Muscle of back (tissue), 11 donors: Measurements from ENCODE around the gene SNX9. TPM values are rescaled to one million over a fixed set of nuclear protein-coding genes. Genes with fewer than 3 reads are reported as not detected.
"Not testable (repeated sequence)": the region's sequence is repeated elsewhere in the genome, so short reads cannot be mapped to it uniquely, and the experiment has no call there.

Source experiments
- DNase-seq, 3 donors: peaks; one replicate each; pipeline versions ENCODE4 v3.0.0 to v3.0.0-alpha.2; 2013
- polyA plus RNA-seq, 10 donors: library from polyadenylated mRNA; unstranded; fragments of 120-200 nt; gene quantifications; one replicate each; pipeline ENCODE4 v1.2.1, GENCODE V29; 2013; ENCODE audit not compliant: insufficient read length in 10 of 10

Gene SNX9
- polyA plus RNA-seq, 10 donors, result 21.4 to 30.4 (median 26.4) TPM

DNA sequence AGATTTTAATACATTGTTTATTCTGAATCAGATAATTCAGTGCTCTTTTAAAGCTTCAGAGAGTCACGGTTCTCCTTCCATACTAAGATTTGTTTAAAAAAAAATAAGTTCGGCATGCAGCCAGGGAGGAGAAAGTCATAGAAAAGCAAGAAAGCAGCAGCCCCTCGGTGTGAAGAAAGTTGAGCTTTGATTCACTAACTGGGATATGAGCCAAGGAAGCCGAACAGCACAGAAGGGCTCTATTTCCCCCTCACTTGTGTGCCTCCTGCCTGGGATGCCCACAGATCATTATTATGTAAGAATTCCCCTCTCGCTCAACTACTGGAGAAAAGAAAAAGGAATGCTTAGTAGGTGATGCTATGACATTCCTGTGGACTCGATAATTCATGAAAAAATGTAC, 89.3 kb downstream of the SNX9 start:
- DNase-seq, result peak; percentile 36 to 77 (median 44)

DNA sequence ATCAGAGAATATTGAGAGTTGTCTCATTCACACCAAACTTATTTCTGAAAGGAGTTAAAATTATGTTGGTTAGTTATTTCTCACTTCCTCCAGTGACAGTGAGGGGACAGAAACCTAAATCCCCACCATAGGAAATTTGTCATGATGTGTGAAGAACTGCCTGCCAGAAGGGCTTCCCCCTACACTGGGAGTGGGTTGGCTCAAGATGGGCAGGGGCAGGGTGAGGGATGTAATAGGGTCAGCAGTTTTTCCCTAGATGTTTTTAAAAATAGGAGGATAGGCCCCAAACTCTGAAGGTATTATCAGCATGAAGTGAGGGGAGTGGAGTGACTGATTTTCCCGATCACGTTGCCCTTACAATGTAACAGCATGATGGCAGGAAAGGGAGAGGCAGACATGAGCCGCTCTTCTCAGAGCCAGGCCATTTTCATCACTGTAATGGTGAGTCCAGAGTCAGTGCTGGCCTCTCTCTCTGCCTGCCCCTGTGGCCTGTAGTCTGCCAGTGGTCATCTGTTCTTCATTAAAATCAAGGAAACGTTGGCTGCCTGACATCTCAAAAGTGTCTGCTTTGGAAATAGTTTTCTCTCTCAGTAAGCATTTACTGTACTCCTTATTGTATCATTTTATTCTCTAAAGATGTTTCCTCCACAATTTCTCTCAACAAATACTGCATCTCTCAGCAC, 98.8 kb downstream of the SNX9 start:
- DNase-seq, result peak; percentile 60 to 93 (median 85)

DNA sequence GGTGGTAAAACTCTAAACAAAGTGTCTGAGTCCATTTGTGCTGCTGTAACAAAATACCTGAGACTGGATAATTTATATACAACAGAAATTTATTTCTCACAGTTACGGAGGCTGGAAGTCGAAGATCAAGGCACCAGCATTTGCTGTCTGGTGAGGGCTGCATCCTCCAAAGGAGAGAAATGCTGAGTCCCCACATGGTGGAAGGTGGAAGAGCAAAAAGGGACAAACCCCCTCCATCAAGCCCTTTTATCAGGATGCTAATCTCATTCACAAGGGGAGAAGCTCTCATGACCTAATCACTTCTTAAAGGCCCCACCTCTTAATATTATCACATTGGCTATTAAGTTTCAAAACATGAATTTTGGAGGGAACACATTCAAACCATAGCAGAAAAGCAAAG, 102.7 kb downstream of the SNX9 start:
- DNase-seq, result no peak

DNA sequence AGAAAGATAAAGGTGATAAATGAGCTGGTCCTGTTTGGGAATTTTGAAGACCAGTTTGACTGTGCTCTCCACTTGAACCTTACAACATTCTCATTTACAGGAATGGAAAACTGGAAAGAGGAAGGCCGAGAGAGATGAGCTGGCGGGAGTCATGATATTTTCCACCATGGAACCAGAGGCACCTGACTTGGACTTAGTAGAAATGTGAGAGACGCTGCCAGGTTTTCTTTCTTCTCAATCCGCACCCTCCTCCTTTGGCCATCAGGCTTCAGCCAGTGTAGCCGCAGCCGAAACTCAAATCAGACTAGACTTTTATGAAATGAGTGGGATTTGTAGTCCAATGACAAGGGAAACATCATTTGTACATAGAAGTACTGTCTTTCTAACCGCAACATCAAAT, 104.0 kb downstream of the SNX9 start:
- DNase-seq, result peak in 2 of 3 donors; percentile 42 to 58

DNA sequence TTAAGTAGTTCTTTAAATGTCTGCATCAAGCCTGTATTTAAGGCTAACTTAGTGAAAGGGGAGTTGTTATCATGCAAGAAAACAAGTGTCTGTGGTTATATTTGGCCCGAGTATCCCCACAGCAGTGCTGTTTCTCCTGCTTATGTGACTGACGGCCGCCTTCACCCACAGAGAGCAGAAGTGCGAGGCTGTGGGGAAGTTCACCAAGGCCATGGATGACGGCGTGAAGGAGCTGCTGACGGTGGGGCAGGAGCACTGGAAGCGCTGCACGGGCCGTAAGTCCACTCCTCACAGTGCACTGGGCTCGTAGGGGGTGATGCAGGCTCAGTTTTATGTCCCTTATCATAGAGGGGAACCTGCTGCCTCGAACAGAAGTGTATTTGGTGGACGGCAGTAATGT, 105.4 kb downstream of the SNX9 start:
- no peak for DNase-seq

DNA sequence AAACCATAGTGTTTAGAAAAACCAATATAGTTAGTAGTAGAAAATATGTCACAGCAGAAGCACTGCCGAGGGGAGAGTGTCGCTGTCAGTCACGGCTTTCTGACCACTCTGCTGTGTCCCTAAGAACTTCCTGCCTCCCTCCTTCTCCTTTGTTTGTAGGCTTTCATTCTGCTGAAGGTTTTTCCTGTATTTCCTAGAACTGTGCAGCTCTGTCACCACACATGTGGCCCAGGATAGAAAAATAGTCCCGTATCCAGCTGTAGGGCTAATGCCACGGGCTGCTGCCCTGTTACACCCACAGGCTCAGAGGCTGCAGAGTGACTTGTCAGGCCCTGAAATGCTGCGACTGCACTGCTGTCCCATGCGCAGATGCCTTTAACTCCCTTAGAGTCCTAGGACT, 106.0 kb downstream of the SNX9 start:
- DNase-seq, result no peak

DNA sequence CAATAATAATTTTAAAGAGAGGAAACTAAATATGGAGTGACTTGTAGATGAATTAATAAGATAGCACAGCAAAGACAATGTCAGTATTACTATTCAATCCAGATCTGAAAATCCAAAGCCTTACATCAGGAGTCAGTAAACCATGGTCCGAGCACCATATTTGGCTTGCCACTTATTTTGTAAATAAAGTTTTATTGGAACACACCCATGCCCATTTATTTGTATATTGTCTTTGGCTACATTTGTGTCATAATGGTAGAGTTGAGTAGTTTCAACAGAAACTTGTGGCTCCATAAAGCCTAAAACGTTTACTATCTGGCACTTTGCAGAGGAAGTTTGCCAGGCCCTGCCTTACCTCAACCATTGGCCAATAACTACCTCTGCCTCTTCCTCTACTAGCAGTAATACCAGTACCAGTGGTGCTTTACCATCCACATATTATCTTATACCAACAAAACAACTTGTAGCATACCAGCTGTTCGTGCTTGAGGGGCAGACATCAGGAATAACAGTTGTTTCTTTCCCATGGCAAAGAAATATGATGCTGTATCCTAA, 106.8 kb downstream of the SNX9 start:
- no peak for DNase-seq

DNA sequence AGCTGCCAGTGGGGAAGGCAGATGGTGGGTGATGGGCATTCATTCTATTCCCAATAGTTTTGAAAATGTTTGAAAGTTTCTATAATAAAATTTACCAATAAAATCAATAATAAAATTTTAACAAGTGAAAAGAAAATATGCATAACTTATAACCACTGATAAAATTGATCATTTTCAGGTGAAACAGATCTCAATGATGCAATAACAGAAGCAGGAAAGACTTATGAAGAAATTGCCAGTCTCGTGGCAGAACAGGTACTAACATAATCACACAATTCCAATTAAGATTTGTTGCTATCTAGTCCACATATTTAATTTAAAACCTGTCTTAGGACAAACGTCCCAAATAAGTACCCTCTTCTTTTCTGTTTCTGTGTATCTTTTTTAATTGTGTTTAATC, 112.7 kb downstream of the SNX9 start:
- no peak for DNase-seq

DNA sequence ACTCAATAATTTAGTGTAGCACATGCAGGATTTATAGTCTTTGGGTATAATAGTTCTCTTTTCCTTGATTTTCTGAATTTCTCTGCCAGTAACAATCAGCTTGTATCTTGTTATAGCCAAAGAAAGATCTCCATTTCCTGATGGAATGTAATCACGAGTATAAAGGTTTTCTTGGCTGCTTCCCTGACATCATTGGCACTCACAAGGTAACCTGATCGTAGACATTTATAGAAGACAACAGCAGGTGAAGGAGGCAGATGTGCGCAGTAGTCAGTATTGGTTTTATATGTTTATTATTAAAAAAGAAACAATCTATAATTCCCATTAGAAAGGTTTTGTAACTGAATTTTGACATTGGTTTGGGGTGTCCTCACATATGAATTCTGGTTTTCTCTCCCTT, 114.3 kb downstream of the SNX9 start:
- no peak for DNase-seq

DNA sequence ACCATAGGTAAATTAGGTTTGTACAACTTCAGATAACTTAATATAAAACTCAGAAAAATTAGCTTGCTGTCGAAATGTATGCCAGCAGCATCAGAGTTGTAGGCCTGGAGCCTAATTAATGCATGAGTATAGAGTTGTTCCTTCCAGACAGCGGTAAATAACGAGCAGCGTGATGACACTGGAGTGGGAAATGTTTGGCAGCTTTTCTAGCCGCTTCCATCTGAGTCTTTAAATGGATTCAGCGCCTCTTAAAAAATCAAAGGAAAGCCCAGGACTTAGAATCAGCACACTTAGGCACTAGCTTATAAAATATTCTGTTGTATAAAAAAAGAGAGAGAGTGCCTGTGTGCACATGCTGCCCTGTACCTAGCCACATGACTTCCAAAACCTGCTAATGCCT, 114.9 kb downstream of the SNX9 start:
- DNase-seq, result no peak

DNA sequence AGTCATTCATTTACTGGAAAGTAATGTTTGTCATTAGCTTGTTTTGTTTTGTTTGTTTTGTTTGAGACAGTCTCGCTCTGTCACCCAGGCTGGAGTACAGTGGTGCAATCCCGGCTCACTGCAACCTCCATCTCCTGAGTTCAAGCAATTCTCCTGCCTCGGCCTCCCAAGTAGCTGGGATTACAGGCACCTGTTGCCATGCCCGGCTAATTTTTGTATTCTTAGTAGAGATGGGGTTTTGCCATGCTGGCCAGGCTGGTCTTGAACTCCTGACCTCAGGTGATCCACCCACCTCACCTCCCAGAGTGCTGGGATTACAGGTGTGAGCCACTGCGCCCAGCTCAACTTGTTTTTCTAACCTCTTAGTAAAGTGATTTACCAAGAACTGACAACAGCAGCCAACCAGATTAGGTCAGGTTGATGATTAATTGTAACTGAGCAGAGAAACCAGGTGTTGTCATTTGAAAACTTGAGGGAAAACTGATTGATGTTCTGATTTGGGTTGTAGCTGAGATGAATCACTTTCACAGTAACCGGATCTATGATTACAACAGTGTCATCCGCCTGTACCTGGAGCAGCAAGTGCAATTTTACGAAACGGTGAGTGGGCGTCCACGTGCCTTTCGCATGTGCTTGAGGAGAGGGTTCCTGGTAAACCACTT, 117.5 kb downstream of the SNX9 start:
- not testable (repeated sequence) for DNase-seq

DNA sequence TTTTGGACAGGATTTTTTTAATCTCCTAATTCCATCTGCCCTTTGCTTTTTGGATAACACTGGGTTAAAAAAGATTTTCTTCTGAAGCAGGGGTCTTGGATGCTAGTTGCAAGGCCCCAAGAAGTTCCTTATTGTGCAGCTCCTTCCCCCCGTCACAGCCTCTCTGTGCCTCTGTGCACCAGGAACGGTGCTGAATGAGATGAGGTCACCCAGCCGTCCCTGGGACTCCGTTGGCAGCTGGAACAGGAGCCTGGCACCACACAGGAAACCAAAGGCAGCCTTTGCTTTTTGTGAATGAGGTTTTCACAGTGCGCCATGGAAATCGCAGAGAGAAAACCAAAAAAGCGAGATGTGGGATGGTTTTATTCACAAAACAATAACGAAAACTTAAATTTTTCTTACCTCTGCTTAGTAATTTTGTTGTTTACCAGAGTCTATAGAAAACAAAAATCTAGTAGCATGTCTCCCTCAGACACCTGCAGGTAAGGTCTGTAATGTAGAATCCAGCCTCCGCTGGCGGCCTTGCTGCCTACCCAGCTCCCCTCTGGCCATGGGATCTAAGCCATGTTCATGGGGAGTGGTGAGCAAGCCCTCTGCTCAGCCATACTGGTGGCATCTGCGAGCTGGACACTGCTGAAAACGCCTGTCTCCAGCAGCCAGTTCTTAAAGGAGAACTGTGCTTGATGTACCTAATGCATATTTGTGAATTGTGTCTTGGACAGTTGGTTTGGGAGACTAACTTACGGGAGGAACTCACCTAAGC, 118.2 kb downstream of the SNX9 start:
- no peak for DNase-seq

DNA sequence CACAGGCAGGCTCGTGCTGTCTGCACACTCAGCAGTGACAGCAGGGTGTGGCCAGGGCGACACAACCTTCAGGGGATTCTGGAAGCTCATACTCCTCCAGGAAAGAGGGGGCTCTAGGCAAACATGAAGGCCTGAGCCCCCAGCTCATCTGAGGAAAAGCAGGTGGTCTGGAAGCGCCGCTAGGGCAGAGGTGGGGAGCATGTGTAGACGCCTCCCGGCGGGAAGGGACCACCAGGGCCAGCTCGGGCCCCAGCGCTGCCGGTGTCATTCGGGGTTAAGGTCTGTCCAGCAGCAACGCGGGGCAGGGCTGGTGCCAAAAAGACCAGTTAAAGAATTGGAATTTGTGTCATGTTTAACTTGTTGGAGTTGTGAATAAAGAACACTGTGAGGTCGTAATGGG, 119.3 kb downstream of the SNX9 start:
- no peak for DNase-seq

DNA sequence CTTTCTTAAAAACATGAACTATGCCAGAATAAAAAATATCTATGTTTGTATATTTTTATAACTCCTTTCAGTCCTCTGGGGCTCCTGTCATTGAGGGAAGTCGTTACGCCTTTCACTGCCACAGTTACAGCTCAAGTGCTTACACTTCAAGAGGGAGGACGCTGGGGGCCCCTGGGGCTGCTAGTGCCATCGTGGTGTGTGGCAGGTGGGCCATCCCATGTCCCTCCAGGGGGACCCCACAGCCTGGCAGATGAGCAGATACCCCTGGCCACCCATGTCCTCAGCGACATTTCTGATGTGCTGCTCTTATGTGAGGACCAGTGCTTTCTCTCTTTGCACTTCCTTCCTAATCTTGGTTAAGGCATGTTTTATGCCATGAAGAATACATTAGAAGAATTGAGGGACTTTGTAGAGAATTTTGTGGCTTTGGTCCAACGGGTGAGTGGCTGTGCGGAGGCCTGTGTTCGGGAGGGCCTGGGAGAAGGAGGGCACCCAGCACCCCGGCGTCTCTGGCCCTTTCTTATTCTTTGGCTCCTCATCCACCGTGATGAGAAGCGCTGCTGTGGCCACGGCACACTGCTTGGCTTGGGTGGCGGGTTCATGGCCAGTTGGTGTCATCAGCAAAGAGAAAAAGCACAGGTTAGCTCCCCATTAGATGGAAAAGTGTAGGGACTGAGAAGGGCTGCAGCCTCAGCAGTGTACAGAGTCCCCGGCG, 120.4 kb downstream of the SNX9 start:
- no peak for DNase-seq

DNA sequence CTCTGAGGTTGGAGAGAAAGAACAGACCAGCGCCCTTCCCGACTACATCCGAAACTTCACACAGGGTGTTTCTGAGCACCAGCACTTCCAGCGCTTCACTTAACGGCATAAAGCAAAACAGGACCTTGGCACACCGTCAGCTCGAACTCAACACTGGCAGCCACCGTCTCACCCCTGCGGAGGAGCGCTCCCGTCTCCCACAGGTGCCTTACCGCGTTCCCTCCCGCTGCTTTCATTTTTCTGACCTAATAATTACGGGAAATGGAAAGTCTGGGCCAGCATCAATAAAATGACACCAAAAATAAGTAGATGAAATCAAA, 120.9 kb downstream of the SNX9 start:
- no peak for DNase-seq

DNA sequence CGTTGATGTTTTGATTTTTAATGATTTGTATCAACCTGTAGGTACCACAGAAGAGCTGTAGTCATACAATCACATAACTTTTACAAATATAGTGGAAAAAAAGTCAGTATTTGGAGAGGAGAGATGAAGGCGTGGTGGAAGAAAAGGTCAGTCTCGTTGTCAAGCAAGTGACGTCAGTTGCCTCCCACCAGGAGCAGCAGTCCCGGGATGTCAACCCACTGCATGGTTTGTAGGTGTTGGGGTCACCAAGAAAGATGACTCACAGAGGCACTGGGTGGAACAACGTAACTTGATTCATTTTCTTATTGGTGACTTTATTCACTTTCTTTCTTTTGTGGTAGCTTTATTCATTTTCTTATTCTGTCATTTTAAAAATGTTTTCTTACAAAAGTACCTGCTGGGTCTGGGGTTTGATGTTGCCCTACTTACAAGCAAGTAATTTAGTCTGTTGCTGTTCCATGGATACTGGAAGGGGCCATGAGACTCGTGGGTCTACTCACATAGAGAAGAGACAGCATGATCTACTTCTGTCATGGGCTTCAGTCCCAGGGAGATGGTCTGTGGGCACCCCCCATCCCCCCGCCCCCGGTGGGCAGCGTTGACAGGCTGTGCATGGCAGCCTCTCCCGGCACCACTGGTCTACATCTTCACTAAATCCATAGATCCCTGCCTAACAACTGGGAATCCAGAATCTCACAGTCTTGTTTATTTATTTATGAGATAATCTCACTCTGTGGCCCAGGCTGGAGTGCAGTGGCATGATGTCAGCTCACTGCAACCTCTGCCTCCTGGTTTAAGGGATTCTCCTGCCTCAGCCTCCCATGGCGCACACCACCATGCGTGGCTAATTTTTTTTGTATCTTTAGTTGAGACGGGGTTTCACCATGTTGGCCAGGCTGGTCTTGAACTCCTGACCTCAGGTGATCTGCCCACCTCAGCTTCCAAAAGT, 122.2 kb downstream of the SNX9 start:
- DNase-seq, result no peak

DNA sequence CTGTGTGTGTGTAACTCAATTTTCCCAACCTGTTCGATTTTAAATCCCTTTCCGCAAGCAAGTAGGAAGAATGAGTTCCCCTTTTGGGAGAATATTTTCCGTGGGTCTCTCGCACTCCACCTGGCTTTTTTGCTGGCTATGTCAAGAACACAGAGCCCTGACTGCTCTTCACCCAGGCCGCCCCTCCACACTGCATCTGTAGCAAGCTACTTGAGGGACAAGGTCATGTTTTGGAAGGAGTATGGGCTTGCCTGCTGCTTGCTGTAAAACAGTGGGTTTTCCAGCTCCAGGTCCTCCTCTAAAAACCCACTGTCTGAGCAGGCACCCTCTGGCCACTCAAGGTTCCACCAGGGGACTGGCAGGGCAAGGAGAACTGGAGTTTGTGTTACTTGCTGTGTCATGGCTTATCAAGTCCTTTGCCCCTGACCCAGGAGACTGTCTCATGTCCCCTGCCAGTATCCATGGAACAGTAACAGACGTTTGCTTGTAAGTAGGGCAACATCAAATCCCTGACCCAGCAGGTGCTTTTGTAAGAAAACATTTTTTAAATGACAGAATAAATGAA, 123.1 kb downstream of the SNX9 start:
- DNase-seq, result no peak

DNA sequence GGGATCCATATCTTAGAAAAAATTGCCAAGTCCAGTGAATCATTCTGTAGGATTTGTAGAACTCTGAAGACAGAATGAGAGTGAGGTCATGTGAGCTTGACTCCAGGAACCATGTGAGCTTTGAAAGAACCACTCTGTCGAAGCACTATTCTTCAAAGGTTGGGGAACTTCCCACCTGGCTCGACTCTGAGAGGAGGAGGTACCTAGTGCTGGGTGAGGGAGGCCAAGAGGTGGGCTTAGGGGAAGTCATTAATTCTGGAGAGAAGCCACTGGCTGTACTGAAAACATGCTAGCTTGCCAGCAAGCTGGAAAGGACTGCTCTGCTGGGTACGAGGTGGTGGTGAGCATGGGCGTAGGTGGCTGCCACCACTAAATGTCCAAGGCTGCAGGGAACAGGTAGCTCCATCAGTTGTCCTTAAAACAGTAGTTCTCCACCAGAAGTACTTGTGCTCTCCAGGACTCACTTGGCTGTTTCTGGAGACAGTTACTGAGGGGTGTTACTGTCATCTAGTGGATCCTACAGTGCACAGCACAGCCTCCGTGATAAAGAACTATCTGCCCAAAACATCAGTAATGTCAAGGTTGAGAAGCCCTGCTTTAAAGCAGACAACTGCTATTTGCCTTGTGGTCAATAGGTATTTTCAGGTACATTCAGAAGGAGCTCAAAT, 124.0 kb downstream of the SNX9 start:
- DNase-seq, result peak in 2 of 3 donors; percentile 14 to 62

DNA sequence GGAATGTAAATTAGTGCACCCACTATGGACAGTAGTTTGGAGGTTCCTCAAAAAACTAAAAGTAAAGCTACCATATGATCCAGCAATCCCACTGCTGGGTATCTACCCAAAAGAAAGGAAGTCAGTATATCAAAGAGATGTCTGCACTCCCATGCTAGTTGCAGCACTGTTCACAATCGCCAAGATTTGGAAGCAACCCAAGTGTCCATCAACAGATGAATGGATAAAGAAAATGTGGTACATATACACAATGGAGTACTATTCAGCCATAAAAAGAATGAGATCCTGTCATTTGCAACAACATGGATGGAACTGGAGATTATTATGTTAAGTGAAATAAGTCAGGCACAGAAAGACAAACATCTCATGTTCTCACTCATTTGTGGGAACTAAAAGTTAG, 127.9 kb downstream of the SNX9 start:
- not testable (repeated sequence) for DNase-seq

DNA sequence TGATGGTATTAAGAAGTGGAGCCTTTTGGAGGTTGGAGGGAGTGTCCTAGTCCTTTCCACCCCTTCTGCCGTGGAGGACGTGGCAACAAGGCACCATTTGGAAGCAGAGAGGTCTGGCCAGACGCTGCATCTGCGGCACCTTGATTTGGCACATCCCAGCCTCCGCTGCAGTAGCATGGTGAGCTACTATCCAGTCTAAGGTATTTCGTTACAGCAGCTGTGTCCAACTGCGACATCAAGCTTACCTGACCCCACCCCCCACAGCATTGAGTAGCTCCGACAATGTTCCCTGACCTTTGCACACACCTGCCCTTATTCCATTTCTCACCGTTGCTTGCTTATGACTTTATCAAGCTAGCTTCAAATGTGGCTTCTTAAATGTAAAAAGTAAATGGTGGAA, 128.8 kb downstream of the SNX9 start:
- no peak for DNase-seq
